Panc1 (cell line): ENCODE measurements around the gene RAB39A. TPM values are rescaled to one million over a fixed set of nuclear protein-coding genes. Genes with fewer than 3 reads are reported as not detected.

ENCODE experiments used
- ATAC-seq: fragments of 200-7000 bp; cut with Tn5 transposase; 2 replicates; pipeline ENCODE4 v1.9.1; 2020; ENCODE audit warnings: mild to moderate bottlenecking, moderate library complexity
- BruUV-seq: library from RNA; stranded (reverse); fragments of 400-500 nt; replicated peaks from 2 replicates; lab custom pipeline; 2021; lab: Mats Ljungman, UMichigan
- CTCF ChIA-PET: fragments of 300-600 bp; sonication (Branson Sonifier 250); formaldehyde crosslinking; loops from one replicate; lab custom pipeline; 2022; ENCODE audit warnings: antibody characterized with exemption; lab: Charles Lee
- POLR2A ChIA-PET: fragments of 300-600 bp; sonication (Branson Sonifier 250); formaldehyde crosslinking; loops from one replicate; lab custom pipeline; 2022; ENCODE audit warnings: antibody characterized with exemption; lab: Charles Lee
- DNase-seq: peaks from one replicate; pipeline ENCODE4 v3.0.0-alpha.2; 2010; ENCODE audit warnings: low read depth, low spot score
- H3K27ac ChIP-seq: 2 replicates; pipeline ENCODE4 v1.5.1; 2011; ENCODE audit warnings: mild to moderate bottlenecking, low read length, inconsistent platforms
- H3K27me3 ChIP-seq: fragments of 200-500 bp; sonication (Bioruptor generic); 2 replicates; pipeline ENCODE4 v1.6.0; 2014; ENCODE audit warnings: low read length, inconsistent platforms; ENCODE audit not compliant: control insufficient read depth, insufficient read depth
- H3K36me3 ChIP-seq: fragments of 200-500 bp; sonication (Bioruptor generic); 2 replicates; pipeline ENCODE4 v1.5.1; 2014; ENCODE audit warnings: inconsistent platforms, mild to moderate bottlenecking, low read length, moderate library complexity; ENCODE audit not compliant: control insufficient read depth, insufficient read depth
- H3K4me1 ChIP-seq: 2 replicates; pipeline ENCODE4 v1.5.1; 2011; ENCODE audit warnings: inconsistent platforms, mild to moderate bottlenecking, low read length, moderate library complexity; ENCODE audit not compliant: control insufficient read depth, insufficient read depth
- H3K4me3 ChIP-seq, 2 experiments: 2 replicates each; pipeline ENCODE4 v1.5.1; 2011 to 2012; ENCODE audit warnings: low read depth in 2 of 2, low read length in 2 of 2, mild to moderate bottlenecking in 2 of 2, inconsistent platforms in 1 of 2, moderate library complexity in 1 of 2
- H3K9me3 ChIP-seq: fragments of 200-500 bp; sonication (Bioruptor generic); 2 replicates; pipeline ENCODE4 v1.5.1; 2014; ENCODE audit warnings: low read depth, mild to moderate bottlenecking, inconsistent platforms, low read length, moderate library complexity; ENCODE audit not compliant: control insufficient read depth, insufficient read depth
- POLR2AphosphoS5 ChIP-seq: IDR thresholded peaks from 2 replicates; pipeline ENCODE4 v1.6.1; 2012; ENCODE audit warnings: mild to moderate bottlenecking, low read depth, low read length, moderate library complexity
- REST ChIP-seq, 2 experiments: IDR thresholded peaks; 2 replicates each; pipeline ENCODE4 v1.6.1; 2011 to 2012; ENCODE audit warnings: low read depth in 2 of 2, control low read depth in 1 of 2, low read length in 1 of 2, mild to moderate bottlenecking in 1 of 2, moderate library complexity in 1 of 2; ENCODE audit not compliant: insufficient read depth in 1 of 2
- SIN3A ChIP-seq: IDR thresholded peaks from 2 replicates; pipeline ENCODE4 v1.6.1; 2012; ENCODE audit warnings: low read depth, mild to moderate bottlenecking, low read length, moderate library complexity, borderline replicate concordance; ENCODE audit not compliant: insufficient read depth
- TCF7L2 ChIP-seq: IDR thresholded peaks from 2 replicates; pipeline ENCODE4 v1.6.1; 2011; ENCODE audit warnings: mild to moderate bottlenecking, low read depth, low read length, inconsistent platforms
- in situ Hi-C: cut with HindIII; loops from 2 replicates; pipeline ENCODE4 v1.10.0; 2016; ENCODE audit warnings: low sequenced_read_pairs, low pct_unique_long_range_greater_than_20kb
- intact Hi-C: fragments of 100-400 bp; cut with micrococcal nuclease; formaldehyde crosslinking; loops from one replicate; pipeline ENCODE4 v1.10.0; 2022; ENCODE audit not compliant: unreplicated experiment
- total RNA-seq: library from RNA; stranded (reverse); gene quantifications from one replicate; pipeline ENCODE4 v1.2.1, GENCODE V29; 2021; ENCODE audit not compliant: unreplicated experiment
- TF ChIP-seq, protein P1 (sequence below): fragments of 450-650 bp; IDR thresholded peaks from 2 replicates; pipeline ENCODE4 v1.5.1; 2017; ENCODE audit warnings: mild to moderate bottlenecking

Gene RAB39A
- total RNA-seq, 1 experiment from 2014 or later = 3.3 TPM

DNA sequence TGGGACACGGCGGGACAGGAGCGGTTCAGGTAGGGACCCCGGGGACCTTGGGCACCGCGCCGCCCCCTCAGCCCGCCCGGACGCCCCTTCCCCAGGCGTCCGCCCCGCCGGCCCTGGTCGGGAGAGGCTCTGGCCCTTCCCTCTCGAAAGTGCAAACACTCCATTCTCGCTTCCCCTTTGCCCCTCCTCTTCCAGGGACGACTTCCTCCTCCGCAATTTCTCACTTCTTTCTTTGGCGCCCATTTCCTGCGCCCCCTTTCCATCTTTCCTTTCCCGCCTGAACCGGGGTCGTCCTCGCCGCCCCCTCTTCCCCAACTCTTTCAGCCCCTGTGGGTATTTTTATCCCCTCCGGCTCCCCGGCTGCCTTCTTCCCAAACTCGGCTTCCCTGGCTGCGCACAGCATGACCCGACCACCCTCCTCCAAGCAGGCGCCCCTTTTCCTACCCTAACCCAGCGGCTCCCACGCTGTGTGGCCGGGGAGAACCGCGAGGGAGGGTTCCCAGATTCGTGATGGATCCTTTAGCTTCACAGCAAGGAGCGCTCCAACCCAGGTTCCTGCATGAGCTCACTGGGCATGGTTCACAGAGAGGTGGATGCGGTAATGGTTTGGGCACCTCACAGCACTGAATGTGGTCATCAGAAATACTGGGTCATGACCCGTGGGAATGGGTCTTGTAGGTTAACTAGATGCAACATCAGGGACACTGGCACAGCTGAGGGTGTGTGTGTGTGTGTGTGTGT lies 689 bp downstream of the RAB39A start:
- Histone ChIP-seq H3K4me3 (peak overlapping the region; percentile 61 to 84), H3K36me3 (no peaks in the 10 kb centered on the region), H3K27ac (peak overlapping the region; percentile 23), H3K27me3 (peaks cover 3% of the 10 kb centered on the region; the same call in 1 of the 2 replicates), H3K4me1 (peaks cover 9% of the 10 kb centered on the region; the same call in 1 of the 2 replicates), H3K9me3 (no peaks in the 10 kb centered on the region)
- no TSS peak for BruUV-seq
- intact Hi-C loops = no loop called here
- ATAC-seq (peak; percentile 63), DNase-seq (no peak)
- TF ChIP-seq REST (IDR thresholded peaks at IDR 0.05; ENCODE audit: insufficient read depth in 1 of 2, low read depth in 2 of 2, low read length in 1 of 2) = 0 out of 4 replicates have a peak, but pooled peaks of 1 of the 2 experiments have one; percentile 13
- TF ChIP-seq, protein P1, sequence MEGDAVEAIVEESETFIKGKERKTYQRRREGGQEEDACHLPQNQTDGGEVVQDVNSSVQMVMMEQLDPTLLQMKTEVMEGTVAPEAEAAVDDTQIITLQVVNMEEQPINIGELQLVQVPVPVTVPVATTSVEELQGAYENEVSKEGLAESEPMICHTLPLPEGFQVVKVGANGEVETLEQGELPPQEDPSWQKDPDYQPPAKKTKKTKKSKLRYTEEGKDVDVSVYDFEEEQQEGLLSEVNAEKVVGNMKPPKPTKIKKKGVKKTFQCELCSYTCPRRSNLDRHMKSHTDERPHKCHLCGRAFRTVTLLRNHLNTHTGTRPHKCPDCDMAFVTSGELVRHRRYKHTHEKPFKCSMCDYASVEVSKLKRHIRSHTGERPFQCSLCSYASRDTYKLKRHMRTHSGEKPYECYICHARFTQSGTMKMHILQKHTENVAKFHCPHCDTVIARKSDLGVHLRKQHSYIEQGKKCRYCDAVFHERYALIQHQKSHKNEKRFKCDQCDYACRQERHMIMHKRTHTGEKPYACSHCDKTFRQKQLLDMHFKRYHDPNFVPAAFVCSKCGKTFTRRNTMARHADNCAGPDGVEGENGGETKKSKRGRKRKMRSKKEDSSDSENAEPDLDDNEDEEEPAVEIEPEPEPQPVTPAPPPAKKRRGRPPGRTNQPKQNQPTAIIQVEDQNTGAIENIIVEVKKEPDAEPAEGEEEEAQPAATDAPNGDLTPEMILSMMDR = no peak
- no peak; the same call in 1 of the 2 replicates for TF ChIP-seq SIN3A
- ChIA-PET POLR2A (no interaction called here), CTCF (no interaction called here)
- in situ Hi-C loops = no loop called here

DNA sequence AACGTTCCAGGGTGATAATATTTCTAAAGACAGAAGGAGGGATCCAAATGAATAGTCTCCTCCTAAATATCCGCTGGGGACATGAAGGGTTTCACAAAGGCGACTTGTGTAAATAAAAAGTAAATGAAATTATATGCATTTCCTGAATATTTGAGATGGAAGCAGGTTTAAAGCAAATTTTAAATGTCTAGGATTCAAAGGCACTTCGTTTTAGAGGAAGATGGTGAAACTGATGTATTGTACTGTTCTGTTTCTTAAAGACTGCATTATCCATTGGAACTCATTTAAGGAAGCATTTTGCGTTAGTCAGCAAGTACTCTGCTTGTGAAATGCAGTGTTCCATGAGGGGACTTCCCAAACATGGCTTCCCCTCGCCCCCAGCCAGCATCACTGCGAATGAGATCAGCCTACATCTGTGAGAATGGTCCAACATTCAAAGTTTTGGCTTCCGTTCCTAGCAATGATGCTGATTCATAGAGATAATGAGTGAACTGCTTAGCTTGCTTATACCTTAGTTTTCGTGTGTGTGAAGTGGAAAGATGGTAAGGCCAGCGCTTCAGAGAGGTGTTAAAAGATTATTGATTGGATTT lies 1.5 kb downstream of the RAB39A start:
- CTCF ChIA-PET = no interaction called here
- TSS peak; percentile 70 for BruUV-seq
- TF ChIP-seq SIN3A = no peak
- TF ChIP-seq, protein P1 = no peak
- TF ChIP-seq POLR2AphosphoS5 = no peak
- TF ChIP-seq REST (IDR thresholded peaks at IDR 0.05; ENCODE audit: insufficient read depth in 1 of 2, low read depth in 2 of 2, low read length in 1 of 2) = no peak
- TF ChIP-seq TCF7L2 = no peak
- Histone ChIP-seq H3K36me3 (no peaks in the 10 kb centered on the region), H3K27me3 (no peaks in the 10 kb centered on the region), H3K9me3 (no peaks in the 10 kb centered on the region), H3K27ac (no peak overlapping the region), H3K4me1 (peaks cover 9% of the 10 kb centered on the region; the same call in 1 of the 2 replicates), H3K4me3 (peak overlapping the region; percentile 61 to 84)
- no peak for ATAC-seq
- DNase-seq = no peak
- intact Hi-C loops = no loop called here
- POLR2A ChIA-PET = no interaction called here
- in situ Hi-C loops = no loop called here
